ENCODE data around the gene SUCLG2.

DNA sequence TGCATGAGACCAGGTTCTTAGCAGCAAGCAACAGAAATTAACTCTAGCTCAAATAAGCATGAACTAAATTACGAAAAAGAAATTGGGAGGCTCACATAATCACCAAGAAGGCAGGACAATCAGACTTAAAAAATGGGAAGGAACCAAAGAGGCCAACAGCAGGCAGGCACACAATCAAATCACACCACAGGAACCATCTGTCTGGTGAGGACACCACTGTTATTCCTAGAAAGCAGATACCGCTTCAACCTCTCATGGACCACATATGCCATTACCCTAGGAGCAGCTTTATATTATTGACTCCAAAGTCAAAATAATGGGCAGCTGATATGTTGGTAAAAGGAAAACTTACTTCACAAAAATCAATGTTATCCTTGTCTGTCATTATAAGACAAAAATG lies 51.6 kb downstream of the SUCLG2 start:
- TF ChIP-seq, protein P1, sequence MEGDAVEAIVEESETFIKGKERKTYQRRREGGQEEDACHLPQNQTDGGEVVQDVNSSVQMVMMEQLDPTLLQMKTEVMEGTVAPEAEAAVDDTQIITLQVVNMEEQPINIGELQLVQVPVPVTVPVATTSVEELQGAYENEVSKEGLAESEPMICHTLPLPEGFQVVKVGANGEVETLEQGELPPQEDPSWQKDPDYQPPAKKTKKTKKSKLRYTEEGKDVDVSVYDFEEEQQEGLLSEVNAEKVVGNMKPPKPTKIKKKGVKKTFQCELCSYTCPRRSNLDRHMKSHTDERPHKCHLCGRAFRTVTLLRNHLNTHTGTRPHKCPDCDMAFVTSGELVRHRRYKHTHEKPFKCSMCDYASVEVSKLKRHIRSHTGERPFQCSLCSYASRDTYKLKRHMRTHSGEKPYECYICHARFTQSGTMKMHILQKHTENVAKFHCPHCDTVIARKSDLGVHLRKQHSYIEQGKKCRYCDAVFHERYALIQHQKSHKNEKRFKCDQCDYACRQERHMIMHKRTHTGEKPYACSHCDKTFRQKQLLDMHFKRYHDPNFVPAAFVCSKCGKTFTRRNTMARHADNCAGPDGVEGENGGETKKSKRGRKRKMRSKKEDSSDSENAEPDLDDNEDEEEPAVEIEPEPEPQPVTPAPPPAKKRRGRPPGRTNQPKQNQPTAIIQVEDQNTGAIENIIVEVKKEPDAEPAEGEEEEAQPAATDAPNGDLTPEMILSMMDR (optimal IDR thresholded peaks at IDR 0.05 in 1 of 3, IDR thresholded peaks at IDR 0.05 in 1 of 3, conservative IDR thresholded peaks at IDR 0.05 in 1 of 3; ENCODE audit: extremely low read depth in 1 of 3, insufficient read depth in 2 of 3, low read length in 3 of 3) = no peak
- TF ChIP-seq EZH2 (IDR thresholded peaks at IDR 0.05; ENCODE audit: low read length) = no peak
